Measurements from ENCODE around the gene TOX2. TPM values are rescaled to one million over a fixed set of nuclear protein-coding genes. Genes with fewer than 3 reads are reported as not detected.

TOX2 gene
- total RNA-seq, 2 donors from 2014 or later, result 8.8 to 52.8 TPM

GRCh38 chr20:43909720-43910119, 4.9 kb upstream of the TOX2 start:
- no peak for TF ChIP-seq POLR2A (IDR thresholded peaks at IDR 0.05)
- no peak for TF ChIP-seq CTCF (IDR thresholded peaks at IDR 0.05)
- no peak for TF ChIP-seq POLR2AphosphoS5 (IDR thresholded peaks at IDR 0.05)
- H3K4me1 ChIP-seq (replicated peaks), result no peaks in the 10 kb centered on the region
- no peaks in the 10 kb centered on the region for H3K27me3 ChIP-seq (replicated peaks; ENCODE audit: insufficient read depth)
- 41% methylated on average over 5 of the region's 5 CpGs for WGBS
- no peak overlapping the region for H3K4me3 ChIP-seq
- intact Hi-C loops (cut with DNase I), result loop anchor here (10.0 kb wide), 3 partner anchors 155 to 285 kb away; no protein-coding TSS in a partner anchor
- no peaks in the 10 kb centered on the region for H3K36me3 ChIP-seq
- no peak overlapping the region for H3K27ac ChIP-seq
- no peak for DNase-seq (ENCODE audit: low spot score)
- no peaks in the 10 kb centered on the region for H3K9me3 ChIP-seq

- DNase-seq (ENCODE audit: low spot score), result no peak
- H3K4me3 ChIP-seq, result no peak overlapping the region
- H3K27ac ChIP-seq, result no peak overlapping the region
- intact Hi-C loops (cut with DNase I), result loop anchor here (10.0 kb wide), 3 partner anchors 156 to 284 kb away; no protein-coding TSS in a partner anchor
- H3K27me3 ChIP-seq (replicated peaks; ENCODE audit: insufficient read depth), result peaks cover 4% of the 10 kb centered on the region
- WGBS, result 96% methylated on average over 4 of the region's 4 CpGs
- no peaks in the 10 kb centered on the region for H3K4me1 ChIP-seq (replicated peaks)
- H3K36me3 ChIP-seq, result no peaks in the 10 kb centered on the region
- TF ChIP-seq POLR2AphosphoS5 (IDR thresholded peaks at IDR 0.05) (no peak), POLR2A (IDR thresholded peaks at IDR 0.05) (no peak), CTCF (IDR thresholded peaks at IDR 0.05) (no peak)
- no peaks in the 10 kb centered on the region for H3K9me3 ChIP-seq
Measured at GRCh38 chr20:43910564-43910963, 4.1 kb upstream of the TOX2 start.

- no peaks in the 10 kb centered on the region for H3K36me3 ChIP-seq
- no peak for DNase-seq (ENCODE audit: low spot score)
- H3K4me1 ChIP-seq (replicated peaks), result no peaks in the 10 kb centered on the region
- no peaks in the 10 kb centered on the region for H3K9me3 ChIP-seq
- TF ChIP-seq POLR2A (IDR thresholded peaks at IDR 0.05), result no peak
- TF ChIP-seq POLR2AphosphoS5 (IDR thresholded peaks at IDR 0.05), result no peak
- TF ChIP-seq CTCF (IDR thresholded peaks at IDR 0.05), result no peak
- no peak overlapping the region for H3K4me3 ChIP-seq
- H3K27me3 ChIP-seq (replicated peaks; ENCODE audit: insufficient read depth), result peaks cover 9% of the 10 kb centered on the region
- 46% methylated on average over 2 of the region's 2 CpGs for WGBS
- intact Hi-C loops (cut with DNase I), result loop anchor here (10.0 kb wide), 3 partner anchors 156 to 284 kb away; no protein-coding TSS in a partner anchor
- H3K27ac ChIP-seq, result no peak overlapping the region
Measured at GRCh38 chr20:43911066-43911465, 3.6 kb upstream of the TOX2 start.

GRCh38 chr20:43913291-43914025, 1.2 kb upstream of the TOX2 start:
- H3K36me3 ChIP-seq, result no peaks in the 10 kb centered on the region
- H3K9me3 ChIP-seq, result no peaks in the 10 kb centered on the region
- 94% methylated on average over 3 of the region's 3 CpGs for WGBS
- H3K4me1 ChIP-seq (replicated peaks), result no peaks in the 10 kb centered on the region
- intact Hi-C loops (cut with DNase I), result loop anchor here (10.0 kb wide), 3 partner anchors 159 to 281 kb away; no protein-coding TSS in a partner anchor
- H3K27ac ChIP-seq, result no peak overlapping the region
- DNase-seq (ENCODE audit: low spot score), result no peak
- H3K27me3 ChIP-seq (replicated peaks; ENCODE audit: insufficient read depth), result peaks cover 11% of the 10 kb centered on the region
- H3K4me3 ChIP-seq, result no peak overlapping the region
- no peak for TF ChIP-seq CTCF (IDR thresholded peaks at IDR 0.05)
- TF ChIP-seq POLR2AphosphoS5 (IDR thresholded peaks at IDR 0.05), result no peak
- TF ChIP-seq POLR2A (IDR thresholded peaks at IDR 0.05), result no peak

Measured in prostate gland (tissue), 2 donors.